ENCODE results near the gene PRR22. TPM values are rescaled to one million over a fixed set of nuclear protein-coding genes. Genes with fewer than 3 reads are reported as not detected.

PRR22 gene
- total RNA-seq: 1 to 10 TPM; 2.3 to 2.4 TPM

DNA sequence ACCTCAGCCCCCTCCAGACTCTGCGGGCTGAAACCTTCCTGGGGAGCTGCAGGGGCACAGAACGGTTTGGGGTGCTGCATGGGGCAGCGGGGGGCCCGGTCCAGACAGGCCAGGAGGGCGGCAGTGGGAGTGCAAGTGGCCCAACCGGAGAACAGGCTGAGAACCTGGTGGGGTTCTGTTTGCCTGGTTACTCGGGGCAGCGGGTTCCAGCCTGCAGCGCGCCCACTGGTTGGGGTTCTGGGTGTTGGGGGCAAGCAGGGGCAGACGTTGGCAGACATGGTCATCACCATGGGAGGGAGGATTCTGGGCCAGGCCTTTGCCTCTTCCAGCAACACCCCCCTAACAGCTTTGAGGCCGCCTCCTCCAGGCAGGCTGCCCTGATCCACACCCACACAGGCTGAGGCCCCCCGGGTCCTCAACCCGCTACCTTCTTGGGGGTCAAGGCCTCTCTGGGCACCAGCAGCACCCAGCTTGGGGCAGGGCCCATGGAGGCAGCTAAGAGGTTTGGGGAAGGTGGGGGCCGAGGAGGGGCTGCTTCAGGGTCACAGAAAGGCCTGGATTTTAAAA is at the start of gene PRR22:
PRR22 (minus strand) TSS at position 166 of the 567 bp plus-strand sequence; CDS start at position 80, 86 bp downstream.
- no peak within 1 kb of the TSS for H3K27ac Mint-ChIP-seq
- H3K9me3 Mint-ChIP-seq: no peaks in the 10 kb centered on the region
- POLR2A ChIA-PET: no interaction called here

GRCh38 chr19:5832527-5833216 is 48.1 kb upstream of the PRR22 start:
- H3K36me3 Mint-ChIP-seq (ENCODE audit: low read depth): no peaks in the 10 kb centered on the region
- H3K9me3 Mint-ChIP-seq: no peaks in the 10 kb centered on the region
- CTCF ChIA-PET: no interaction called here
- no peak overlapping the region for H3K27ac Mint-ChIP-seq
- DNase-seq: no peak
- H3K4me1 Mint-ChIP-seq: peaks cover 6% of the 10 kb centered on the region
- no peak overlapping the region for H3K4me3 Mint-ChIP-seq
- POLR2A ChIA-PET: no interaction called here
- H3K27me3 Mint-ChIP-seq: no peaks in the 10 kb centered on the region

More for the DNA sequence above, at the start of gene PRR22:
- no peak within 1 kb of the TSS for H3K4me3 Mint-ChIP-seq
- DNase-seq: no peak
- H3K4me1 Mint-ChIP-seq: peaks cover under 1% of the 10 kb centered on the region
- peaks cover 28% of the 10 kb centered on the region for H3K36me3 Mint-ChIP-seq (ENCODE audit: low read depth)
- CTCF ChIA-PET: no interaction called here
- no peaks in the 10 kb centered on the region for H3K27me3 Mint-ChIP-seq

DNA sequence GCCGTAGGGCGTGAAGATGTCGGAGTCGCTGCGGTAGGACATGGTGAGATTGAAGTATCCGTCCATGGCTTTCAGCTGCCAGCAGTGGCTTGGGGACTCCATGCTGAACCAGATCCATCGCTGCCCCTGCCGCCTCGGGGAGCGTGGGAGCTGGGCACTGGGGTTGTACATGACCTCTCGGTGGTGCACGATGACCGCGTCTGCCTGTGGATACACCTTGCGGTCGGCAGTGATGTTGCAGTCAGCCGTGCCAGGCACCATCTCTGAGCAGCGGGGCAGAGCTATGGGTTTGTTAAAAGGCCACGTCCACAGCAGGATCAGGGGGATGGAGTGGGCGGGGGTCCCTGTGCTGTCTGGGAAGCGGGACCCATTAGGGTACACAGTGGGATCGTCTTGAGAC is 47.5 kb upstream of the PRR22 start:
- peaks cover 9% of the 10 kb centered on the region for H3K4me1 Mint-ChIP-seq
- no peaks in the 10 kb centered on the region for H3K27me3 Mint-ChIP-seq
- CTCF ChIA-PET: no interaction called here
- POLR2A ChIA-PET: no interaction called here
- no peaks in the 10 kb centered on the region for H3K9me3 Mint-ChIP-seq
- DNase-seq: no peak
- H3K36me3 Mint-ChIP-seq (ENCODE audit: low read depth): no peaks in the 10 kb centered on the region
- H3K4me3 Mint-ChIP-seq: no peak overlapping the region
- no peak overlapping the region for H3K27ac Mint-ChIP-seq

GRCh38 chr19:5831159-5831558 is 46.6 kb upstream of the PRR22 start:
- Mint-ChIP-seq H3K4me3 (no peak overlapping the region), H3K36me3 (ENCODE audit: low read depth) (no peaks in the 10 kb centered on the region), H3K4me1 (peaks cover 14% of the 10 kb centered on the region), H3K27me3 (no peaks in the 10 kb centered on the region), H3K9me3 (no peaks in the 10 kb centered on the region), H3K27ac (no peak overlapping the region)
- no peak for DNase-seq
- ChIA-PET POLR2A (no interaction called here), CTCF (no interaction called here)

GRCh38 chr19:5829567-5830310 is 45.2 kb upstream of the PRR22 start:
- H3K9me3 Mint-ChIP-seq: no peaks in the 10 kb centered on the region
- H3K27me3 Mint-ChIP-seq: no peaks in the 10 kb centered on the region
- no peaks in the 10 kb centered on the region for H3K36me3 Mint-ChIP-seq (ENCODE audit: low read depth)
- ChIA-PET CTCF (interaction anchor here (0.7 to 2.7 kb wide), 3 partner anchors 26 to 208 kb away, joined by 4 to 58 read pairs (median 5); partner anchors contain the start of gene NRTN), POLR2A (interaction anchor here (0.6 to 3.3 kb wide), 10 partner anchors 9 to 370 kb away, joined by 3 to 61 read pairs (median 7); partner anchors contain the start of genes FUT6, NDUFA11, NRTN and RANBP3)
- H3K4me3 Mint-ChIP-seq: peak overlapping the region; percentile 27
- peaks cover 14% of the 10 kb centered on the region for H3K4me1 Mint-ChIP-seq
- peak overlapping the region; percentile 21 for H3K27ac Mint-ChIP-seq
- DNase-seq: no peak

DNA sequence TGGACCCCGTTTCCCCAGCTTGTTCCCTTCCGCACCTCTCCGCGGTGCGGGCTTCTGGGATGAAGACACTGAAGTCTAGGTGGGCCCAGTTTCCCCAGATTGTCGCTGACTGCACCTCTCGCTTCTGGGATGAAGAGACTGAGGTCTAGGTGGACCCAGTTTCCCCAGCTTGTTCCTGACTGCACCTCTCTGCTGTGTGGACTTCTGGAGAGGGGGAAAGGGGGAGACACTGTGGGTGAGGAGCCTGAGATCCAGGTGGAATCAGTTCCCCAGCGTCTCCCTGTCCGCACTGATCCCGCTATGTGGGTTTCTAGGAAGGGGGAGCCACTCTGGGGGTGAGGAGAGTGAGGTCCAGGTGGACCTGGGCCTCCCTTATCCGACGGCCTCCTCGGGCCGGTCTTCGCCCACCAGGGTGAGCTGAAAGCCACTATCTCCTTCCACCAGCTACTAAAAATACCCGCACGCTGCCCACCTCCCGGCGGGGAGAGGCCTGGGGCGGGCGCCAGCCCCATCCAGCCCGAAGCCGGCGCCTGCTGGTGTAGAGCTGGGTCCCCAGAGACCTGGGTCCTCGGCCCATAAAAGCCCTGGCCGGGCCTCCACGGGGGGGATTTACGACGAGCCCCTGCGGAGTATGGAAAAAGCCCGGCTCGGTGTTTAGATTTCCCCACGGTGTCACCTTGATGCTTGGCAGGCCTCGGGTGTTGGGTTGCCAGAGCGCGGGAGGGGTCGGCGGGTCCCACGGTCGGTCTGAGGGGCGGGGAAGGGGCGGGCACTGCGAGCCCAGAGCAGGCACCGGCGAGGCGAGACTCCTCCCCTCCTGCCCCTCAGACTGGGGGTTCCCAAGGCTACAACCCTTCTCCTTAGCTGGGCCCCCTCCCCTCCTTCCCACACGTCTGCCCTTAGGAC is 44.4 kb upstream of the PRR22 start:
- peak; percentile 38 for DNase-seq
- ChIA-PET POLR2A (interaction anchor here (0.6 to 3.3 kb wide), 29 partner anchors 10 to 1802 kb away, joined by 3 to 61 read pairs (median 4); partner anchors contain the start of genes CATSPERD, DUS3L, FUT6 and LONP1), CTCF (interaction anchor here (0.6 to 2.7 kb wide), 8 partner anchors 12 to 1429 kb away, joined by 3 to 58 read pairs (median 4); partner anchors contain the start of genes CATSPERD, LONP1, NDUFA11 and NRTN)
- Mint-ChIP-seq H3K9me3 (no peaks in the 10 kb centered on the region), H3K27ac (peak overlapping the region; percentile 97), H3K4me3 (peak overlapping the region; percentile 94), H3K36me3 (ENCODE audit: low read depth) (no peaks in the 10 kb centered on the region), H3K4me1 (peaks cover 14% of the 10 kb centered on the region), H3K27me3 (no peaks in the 10 kb centered on the region)

- Mint-ChIP-seq H3K27me3 (no peaks in the 10 kb centered on the region), H3K4me3 (peak overlapping the region; percentile 94), H3K27ac (peak overlapping the region; percentile 97), H3K4me1 (peaks cover 14% of the 10 kb centered on the region), H3K36me3 (ENCODE audit: low read depth) (no peaks in the 10 kb centered on the region), H3K9me3 (no peaks in the 10 kb centered on the region)
- ChIA-PET CTCF (interaction anchor here (0.6 to 2.7 kb wide), 12 partner anchors 12 to 1581 kb away, joined by 3 to 58 read pairs (median 4); partner anchors contain the start of genes CATSPERD, DUS3L, LONP1 and NDUFA11), POLR2A (interaction anchor here (0.6 to 3.3 kb wide), 34 partner anchors 11 to 1871 kb away, joined by 3 to 61 read pairs (median 4); partner anchors contain the start of genes CATSPERD, DUS3L, FUT6 and LONP1)
- DNase-seq: peak; percentile 97
These were observed 43.5 kb upstream of the PRR22 start for GRCh38 chr19:5827891-5828660.

DNA sequence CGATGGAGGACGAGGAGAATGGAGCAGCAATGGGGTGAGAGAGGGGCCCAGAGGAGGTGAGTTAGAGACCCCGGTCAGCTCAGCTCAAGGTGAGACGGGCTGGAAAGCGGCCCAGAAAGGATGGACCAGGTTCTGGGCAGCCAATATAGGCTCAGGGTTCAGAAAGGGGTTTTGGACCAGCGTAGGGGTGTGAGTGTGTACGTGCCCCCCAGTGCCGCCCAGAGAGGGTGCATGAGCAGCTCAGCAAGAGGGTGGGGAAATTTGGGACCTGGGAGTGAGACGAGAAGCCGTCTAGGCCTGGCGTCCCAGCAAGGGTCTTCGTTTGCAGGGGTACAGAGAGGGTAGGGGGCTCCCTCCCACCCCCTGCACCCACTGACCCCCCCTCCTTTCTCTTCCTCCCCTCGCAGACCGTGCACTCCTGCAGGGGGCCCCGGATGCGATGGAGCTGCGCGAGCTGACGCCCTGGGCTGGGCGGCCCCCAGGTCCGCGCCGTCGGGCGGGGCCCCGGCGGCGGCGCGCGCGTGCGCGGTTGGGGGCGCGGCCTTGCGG is 42.9 kb upstream of the PRR22 start:
- no peak for DNase-seq
- ChIA-PET CTCF (interaction anchor here (0.6 to 2.7 kb wide), 11 partner anchors 13 to 1581 kb away, joined by 3 to 58 read pairs (median 4); partner anchors contain the start of genes CATSPERD, DUS3L, LONP1 and NDUFA11), POLR2A (interaction anchor here (0.6 to 3.3 kb wide), 20 partner anchors 11 to 1871 kb away, joined by 3 to 61 read pairs (median 6); partner anchors contain the start of genes CATSPERD, DUS3L, FUT6 and LONP1)
- no peaks in the 10 kb centered on the region for H3K9me3 Mint-ChIP-seq
- no peaks in the 10 kb centered on the region for H3K27me3 Mint-ChIP-seq
- peaks cover 14% of the 10 kb centered on the region for H3K4me1 Mint-ChIP-seq
- H3K27ac Mint-ChIP-seq: peak overlapping the region; percentile 85
- H3K36me3 Mint-ChIP-seq (ENCODE audit: low read depth): no peaks in the 10 kb centered on the region
- peak overlapping the region; percentile 94 for H3K4me3 Mint-ChIP-seq

DNA sequence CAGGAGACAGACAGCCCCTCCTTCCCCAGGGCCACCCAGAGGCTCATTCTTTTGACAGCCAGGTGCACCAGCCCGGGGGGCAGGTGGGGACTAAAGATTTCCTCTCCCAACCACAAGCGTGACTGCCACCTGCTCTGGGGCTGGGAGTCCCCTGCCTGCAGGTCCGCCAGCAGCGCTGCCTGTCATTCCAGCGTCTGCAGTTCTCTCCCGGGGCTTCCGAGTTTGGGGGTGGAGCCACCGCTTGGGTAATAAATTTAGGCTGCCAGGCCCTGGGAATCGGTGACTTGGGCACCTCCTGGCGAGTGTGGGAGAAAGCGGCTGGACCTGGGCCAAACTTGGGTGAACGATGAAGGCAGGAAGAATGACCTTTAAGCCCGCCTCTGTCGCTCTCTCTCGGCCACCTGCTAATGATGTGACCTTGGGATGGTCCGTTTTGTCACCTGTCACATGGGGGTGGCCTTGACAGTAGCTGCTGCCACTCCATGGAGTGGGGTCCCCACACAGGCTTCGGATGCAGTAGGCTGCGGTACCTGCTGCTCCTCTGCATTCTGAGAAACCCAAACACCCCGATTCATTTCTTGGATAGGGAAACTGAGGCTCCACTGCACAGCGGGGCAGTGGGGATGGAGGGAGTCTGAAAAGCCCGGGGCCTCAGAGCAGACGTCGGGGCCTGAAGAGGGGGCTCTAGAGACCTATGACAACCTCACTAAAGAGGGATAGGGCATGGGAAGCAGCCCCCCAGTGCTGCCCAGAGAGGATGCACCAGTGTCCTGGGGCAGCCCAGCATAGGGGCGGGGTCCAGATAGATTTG is 42.2 kb upstream of the PRR22 start:
- Mint-ChIP-seq H3K4me1 (peaks cover 14% of the 10 kb centered on the region), H3K9me3 (no peaks in the 10 kb centered on the region), H3K36me3 (ENCODE audit: low read depth) (no peaks in the 10 kb centered on the region), H3K27ac (peak overlapping the region; percentile 85), H3K27me3 (no peaks in the 10 kb centered on the region), H3K4me3 (peak overlapping the region; percentile 94)
- ChIA-PET POLR2A (interaction anchor here (0.6 to 3.3 kb wide), 9 partner anchors 18 to 1664 kb away, joined by 4 to 61 read pairs (median 11); partner anchors contain the start of genes CATSPERD, DUS3L, LONP1 and NDUFA11), CTCF (interaction anchor here (1.2 to 2.7 kb wide), 2 partner anchors 23 to 36 kb away, joined by 3 to 58 read pairs; partner anchors contain the start of genes DUS3L and NRTN)
- peak; percentile 22 for DNase-seq

DNA sequence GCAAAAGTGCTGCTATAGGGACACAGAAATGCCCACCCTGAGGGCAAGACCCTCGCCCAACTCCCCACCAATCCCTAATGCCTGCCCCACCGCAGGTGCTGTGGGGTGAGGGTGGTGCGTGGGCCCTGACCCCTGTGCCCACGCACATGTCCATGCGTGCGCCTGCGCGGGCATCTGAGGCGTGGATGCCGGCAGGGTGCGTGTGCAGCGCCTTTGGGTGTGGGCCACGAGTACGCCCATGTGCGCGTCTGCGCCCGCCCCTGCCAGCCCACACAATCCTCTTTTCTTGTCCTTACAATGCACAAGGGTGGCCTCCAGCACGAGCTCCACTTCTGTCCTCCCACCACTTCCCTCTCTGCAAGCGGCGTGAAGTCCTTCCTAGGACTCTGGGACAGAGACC is 40.6 kb upstream of the PRR22 start:
- Mint-ChIP-seq H3K27me3 (peaks cover 2% of the 10 kb centered on the region), H3K4me1 (peaks cover 14% of the 10 kb centered on the region), H3K36me3 (ENCODE audit: low read depth) (no peaks in the 10 kb centered on the region), H3K27ac (no peak overlapping the region), H3K4me3 (no peak overlapping the region), H3K9me3 (no peaks in the 10 kb centered on the region)
- CTCF ChIA-PET: no interaction called here
- DNase-seq: no peak
- POLR2A ChIA-PET: no interaction called here

DNA sequence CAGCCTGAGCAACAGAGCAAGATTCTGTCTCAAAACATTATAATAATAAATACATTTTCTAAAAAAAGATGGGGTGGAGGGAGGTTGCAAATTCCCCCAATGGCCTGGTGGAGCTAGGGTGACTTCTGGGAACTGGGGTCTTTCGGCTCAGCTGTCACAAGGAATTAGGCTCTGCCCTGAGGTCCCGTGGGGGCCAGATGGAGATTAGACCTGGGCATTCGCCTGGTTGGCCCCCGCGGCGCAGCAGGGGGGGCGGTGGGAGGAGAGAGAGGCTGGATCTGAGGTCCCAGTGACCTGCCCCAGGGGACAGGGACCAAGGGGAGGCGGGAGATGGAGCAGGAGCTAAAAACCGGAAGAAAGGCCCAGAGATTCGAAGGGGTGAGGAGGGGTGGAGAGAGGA is 40.2 kb upstream of the PRR22 start:
- peaks cover 12% of the 10 kb centered on the region for H3K4me1 Mint-ChIP-seq
- no peak overlapping the region for H3K4me3 Mint-ChIP-seq
- peaks cover 2% of the 10 kb centered on the region for H3K27me3 Mint-ChIP-seq
- POLR2A ChIA-PET: no interaction called here
- H3K36me3 Mint-ChIP-seq (ENCODE audit: low read depth): no peaks in the 10 kb centered on the region
- DNase-seq: no peak
- CTCF ChIA-PET: no interaction called here
- no peaks in the 10 kb centered on the region for H3K9me3 Mint-ChIP-seq
- no peak overlapping the region for H3K27ac Mint-ChIP-seq

Measured in activated CD4-positive, alpha-beta memory T cell treated with anti-CD3 and anti-CD28 coated beads, Interleukin-2, amount 10 ng/mL, durations not matched to agents 7 days and 5 days (primary cell).